Amniotic stem cell (primary cell): ENCODE data around the gene MAPK14.

Experiments used
- DNase-seq: peaks from one replicate; lab custom pipeline; 2025; lab: John Stamatoyannopoulos, UW

The MAPK14 gene

GRCh38 chr6:36038120-36038876 lies 10.7 kb downstream of the MAPK14 start:
- DNase-seq, result no peak

GRCh38 chr6:36039112-36039511 lies 11.5 kb downstream of the MAPK14 start:
- DNase-seq, result no peak

- DNase-seq, result no peak
Measured at GRCh38 chr6:36040958-36041357, 13.3 kb downstream of the MAPK14 start.

- no peak for DNase-seq
Measured at GRCh38 chr6:36042618-36043260, 15.1 kb downstream of the MAPK14 start.

- no peak for DNase-seq
Measured at GRCh38 chr6:36049582-36049981, 22.0 kb downstream of the MAPK14 start.

- DNase-seq, result no peak
Measured at GRCh38 chr6:36050305-36050704, 22.7 kb downstream of the MAPK14 start.

GRCh38 chr6:36050947-36051710 lies 23.5 kb downstream of the MAPK14 start:
- no peak for DNase-seq

GRCh38 chr6:36052097-36052496 lies 24.5 kb downstream of the MAPK14 start:
- no peak for DNase-seq

- no peak for DNase-seq
Measured at GRCh38 chr6:36053878-36054277, 26.3 kb downstream of the MAPK14 start.

- no peak for DNase-seq
Measured at GRCh38 chr6:36054415-36054814, 26.8 kb downstream of the MAPK14 start.

- no peak for DNase-seq
Measured at GRCh38 chr6:36054956-36055355, 27.3 kb downstream of the MAPK14 start.

- DNase-seq, result no peak
Measured at GRCh38 chr6:36056178-36056577, 28.6 kb downstream of the MAPK14 start.

GRCh38 chr6:36061236-36061635 lies 33.6 kb downstream of the MAPK14 start:
- no peak for DNase-seq

- no peak for DNase-seq
Measured at GRCh38 chr6:36062247-36062646, 34.6 kb downstream of the MAPK14 start.

GRCh38 chr6:36063318-36064060 lies 35.9 kb downstream of the MAPK14 start:
- no peak for DNase-seq

- no peak for DNase-seq
Measured at GRCh38 chr6:36064770-36065396, 37.3 kb downstream of the MAPK14 start.

GRCh38 chr6:36065916-36066315 lies 38.3 kb downstream of the MAPK14 start:
- DNase-seq, result no peak

GRCh38 chr6:36066817-36067216 lies 39.2 kb downstream of the MAPK14 start:
- no peak for DNase-seq

- DNase-seq, result no peak
Measured at GRCh38 chr6:36067374-36068011, 39.9 kb downstream of the MAPK14 start.

GRCh38 chr6:36068012-36068392 lies 40.4 kb downstream of the MAPK14 start:
- no peak for DNase-seq

- DNase-seq, result no peak
Measured at GRCh38 chr6:36068586-36068985, 41.0 kb downstream of the MAPK14 start.
